Measurements from ENCODE around the gene FAM50B. TPM values are rescaled to one million over a fixed set of nuclear protein-coding genes. Genes with fewer than 3 reads are reported as not detected.

The FAM50B gene
- total and polyA plus RNA-seq, 2 experiments from 2014 or later: 4.4 to 4.8 TPM

- TF ChIP-seq ZNF462 (CRISPR knock-in tag; IDR thresholded peaks at IDR 0.05): no peak
- no peak for TF ChIP-seq ZNF331 (CRISPR knock-in tag; IDR thresholded peaks at IDR 0.05; ENCODE audit: low read depth)
- no peak for TF ChIP-seq ETS1 (IDR thresholded peaks at IDR 0.05)
- TF ChIP-seq CREB1 (CRISPR knock-in tag; IDR thresholded peaks at IDR 0.05; ENCODE audit: low read depth): no peak
Observed at GRCh38 chr6:3869284-3869631, 20.1 kb downstream of the FAM50B start (continued).

GRCh38 chr6:3869632-3870527, 20.7 kb downstream of the FAM50B start:
- peaks cover 2% of the 10 kb centered on the region for H3K27me3 Mint-ChIP-seq (ENCODE audit: insufficient read depth, low read depth, poor library complexity)
- H3K27ac Mint-ChIP-seq: no peak overlapping the region
- Histone ChIP-seq H3K27me3 (ENCODE audit: insufficient read depth) (no peaks in the 10 kb centered on the region), H3K27ac (ENCODE audit: low read depth) (no peak overlapping the region), H4K20me1 (replicated peaks; ENCODE audit: insufficient read depth) (no peaks in the 10 kb centered on the region), H3K79me2 (replicated peaks; ENCODE audit: insufficient read depth) (no peaks in the 10 kb centered on the region), H3K9me2 (ENCODE audit: insufficient read depth) (0 out of 2 replicates have a peak, but pooled peaks cover 4% of the 10 kb centered on the region), H3F3A (replicated peaks; ENCODE audit: low read depth) (no peaks in the 10 kb centered on the region), H3K4me3 (no peak overlapping the region), H3K36me3 (ENCODE audit: insufficient read depth) (no peaks in the 10 kb centered on the region), H3K4me2 (no peak overlapping the region), H2AFZ (peak overlapping the region; percentile 70), H3K4me1 (ENCODE audit: insufficient read depth) (no peaks in the 10 kb centered on the region)
- no peaks in the 10 kb centered on the region; the same call in 2 of the 3 replicates for H3K9me3 Mint-ChIP-seq
- peaks cover 4% of the 10 kb centered on the region for H3K4me1 Mint-ChIP-seq
- no peak for DNase-seq (ENCODE audit: low spot score)
- H3K4me3 Mint-ChIP-seq: no peak overlapping the region
- ATAC-seq: no peak
- H3K36me3 Mint-ChIP-seq (ENCODE audit: low read depth): no peaks in the 10 kb centered on the region
- no peak for TF ChIP-seq STAT1 (IDR thresholded peaks at IDR 0.05; ENCODE audit: unreplicated experiment)
- TF ChIP-seq NANOG (IDR thresholded peaks at IDR 0.05; ENCODE audit: borderline replicate concordance): no peak
- no peak for TF ChIP-seq EZH2 (IDR thresholded peaks at IDR 0.05; ENCODE audit: low read depth, unreplicated experiment)
- no peak for TF ChIP-seq EZH2phosphoT487 (IDR thresholded peaks at IDR 0.05; ENCODE audit: unreplicated experiment)
- TF ChIP-seq CREB1 (CRISPR knock-in tag; IDR thresholded peaks at IDR 0.05; ENCODE audit: low read depth): no peak
- TF ChIP-seq CTCF (conservative IDR thresholded peaks at IDR 0.05; ENCODE audit: low read depth in 2 of 2): no peak
- no peak for TF ChIP-seq REST (IDR thresholded peaks at IDR 0.05; ENCODE audit: unreplicated experiment)

Measured in GM23338 (cell line).